Fibroblast of gingiva (primary cell): ENCODE results near the gene CCDC33.

Source experiments
- DNase-seq: peaks from one replicate; pipeline ENCODE4 v3.0.0-alpha.2; 2011; ENCODE audit warnings: low read depth

Gene CCDC33

GRCh38 chr15:74208901-74209559 lies 27.1 kb upstream of the CCDC33 start:
- DNase-seq: no peak

GRCh38 chr15:74209560-74209958 lies 26.6 kb upstream of the CCDC33 start:
- DNase-seq: no peak

DNA sequence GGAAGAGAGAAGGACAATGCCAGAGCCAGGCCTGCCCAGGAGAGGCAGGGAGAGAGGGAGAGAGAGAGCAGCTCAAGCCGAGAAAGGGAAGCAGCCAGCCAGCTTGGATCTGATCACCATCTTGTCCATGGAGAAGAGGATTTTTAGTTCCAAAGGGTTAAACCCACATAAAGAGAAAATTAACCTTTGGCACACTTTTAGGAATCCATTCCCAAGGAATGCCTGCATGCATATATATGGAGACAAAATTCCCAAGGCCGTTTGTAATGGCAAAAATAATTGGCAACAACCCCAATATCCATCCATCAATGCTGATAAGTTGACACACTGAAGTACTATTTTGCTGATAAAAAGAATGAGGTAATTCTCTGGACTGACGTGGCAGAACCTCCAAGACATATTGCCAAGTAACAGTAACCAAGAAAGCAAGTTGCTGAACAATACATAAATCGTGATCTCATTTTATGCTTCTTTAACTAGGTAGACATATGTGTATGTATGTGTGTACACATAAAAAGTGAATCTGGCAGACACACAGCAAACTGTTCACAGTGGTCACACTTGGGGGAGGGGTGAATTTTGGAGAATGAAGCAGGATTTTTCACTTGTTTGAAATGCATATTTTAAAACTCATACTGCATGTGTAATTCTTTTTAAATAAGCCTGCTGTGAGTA lies 26.0 kb upstream of the CCDC33 start:
- no peak for DNase-seq

- DNase-seq: no peak
Observed at GRCh38 chr15:74210729-74211128, 25.4 kb upstream of the CCDC33 start.

DNA sequence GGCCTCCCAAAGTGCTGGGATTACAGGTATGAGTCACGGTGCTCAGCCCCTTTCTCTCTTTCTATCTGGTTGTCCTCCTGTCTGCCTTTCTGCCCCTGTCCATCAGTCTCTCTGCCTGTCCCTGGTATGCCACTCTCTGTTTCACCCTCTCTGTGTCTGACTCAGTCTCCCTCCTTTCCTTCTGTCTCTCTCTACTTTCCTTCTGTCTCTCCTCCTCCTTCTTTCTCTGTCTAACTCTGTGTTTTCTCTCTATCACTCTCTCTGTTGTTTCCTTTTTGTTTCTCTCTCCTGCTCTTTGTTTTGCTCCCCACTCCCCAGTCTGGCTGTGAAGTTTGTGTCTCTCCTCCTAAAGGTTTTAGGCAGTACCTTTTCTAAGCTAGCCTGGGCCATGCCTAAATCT lies 24.5 kb upstream of the CCDC33 start:
- DNase-seq: no peak

DNA sequence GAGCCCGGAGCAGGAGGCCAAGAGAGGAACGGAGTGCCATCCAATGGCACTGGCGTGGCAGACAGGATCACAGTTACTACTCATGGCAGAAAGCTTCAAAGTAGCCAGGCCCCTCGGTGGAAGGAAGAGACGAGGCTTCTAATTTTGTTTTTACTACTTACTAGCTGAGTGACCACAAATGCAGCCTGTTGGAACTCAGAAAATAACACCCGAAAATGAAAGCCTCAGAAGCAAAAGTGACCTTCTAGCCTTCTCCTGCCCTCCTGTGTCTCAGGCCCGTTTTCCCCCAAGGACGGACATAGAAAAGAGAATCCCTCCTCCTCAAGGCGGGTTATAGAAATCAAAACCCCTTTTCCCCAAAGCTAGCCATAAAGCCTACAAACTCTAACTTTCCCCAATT lies 23.6 kb upstream of the CCDC33 start:
- DNase-seq: no peak

DNA sequence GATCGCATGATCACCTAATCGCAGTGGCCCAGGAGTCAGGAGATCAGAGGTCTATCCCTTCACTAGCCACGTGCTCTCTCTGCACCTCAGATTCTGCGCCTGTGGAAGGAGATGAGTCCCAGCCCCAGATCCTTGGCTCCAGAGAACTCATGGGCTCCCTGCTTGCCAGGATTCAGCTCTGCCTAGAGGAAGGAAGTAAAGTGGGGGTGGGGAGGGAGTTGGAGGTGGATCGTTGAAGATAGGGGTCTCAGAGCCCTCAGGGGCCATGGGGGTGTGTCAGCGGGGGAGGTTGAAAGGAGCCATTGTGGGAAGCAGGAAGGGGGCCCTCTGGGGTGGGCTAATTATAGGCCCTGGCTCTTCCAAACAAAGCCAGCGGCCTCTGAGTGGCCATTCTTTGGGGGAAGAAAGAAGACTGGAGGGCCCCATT lies 22.3 kb upstream of the CCDC33 start:
- no peak for DNase-seq

GRCh38 chr15:74214324-74215021 lies 21.7 kb upstream of the CCDC33 start:
- DNase-seq: no peak

DNA sequence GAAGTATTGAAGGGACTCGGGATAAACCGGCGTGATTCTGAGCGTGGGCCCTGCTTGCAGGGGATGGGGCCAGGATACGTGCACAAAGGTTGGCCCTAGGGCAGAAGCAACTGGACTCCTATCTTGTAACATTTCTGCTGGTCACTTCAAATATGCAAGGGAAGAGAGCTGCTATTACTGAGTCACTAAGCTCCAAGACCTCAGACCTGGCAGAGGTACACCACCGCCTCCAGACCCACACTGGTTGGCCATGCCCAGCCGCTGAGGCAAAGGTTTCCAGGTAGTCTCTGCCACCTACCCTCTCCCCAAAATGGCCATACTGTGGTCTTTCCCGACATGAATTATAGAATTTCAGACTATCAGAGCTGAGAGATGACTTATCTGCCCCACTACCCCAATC lies 20.2 kb upstream of the CCDC33 start:
- DNase-seq: no peak

DNA sequence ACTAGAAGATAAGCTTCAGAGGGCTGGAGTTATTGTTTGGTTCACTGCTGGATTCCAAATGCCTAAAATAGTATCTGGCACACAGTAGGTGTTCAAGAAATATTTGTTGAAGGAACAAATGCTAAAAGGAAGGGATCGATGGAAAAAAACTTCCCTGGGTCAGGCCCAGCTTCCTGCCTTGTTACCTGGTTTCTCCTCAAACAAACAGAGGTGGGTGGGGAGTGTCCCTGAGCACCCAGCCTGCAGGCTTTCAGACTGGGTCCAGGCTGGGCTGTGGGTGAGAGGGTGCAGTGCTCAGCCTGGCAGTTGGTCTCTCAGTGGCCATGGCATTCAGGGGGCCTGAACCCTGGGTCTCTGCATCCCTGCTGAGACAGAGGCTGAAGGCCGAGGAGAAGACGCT lies 19.2 kb upstream of the CCDC33 start:
- DNase-seq: no peak

DNA sequence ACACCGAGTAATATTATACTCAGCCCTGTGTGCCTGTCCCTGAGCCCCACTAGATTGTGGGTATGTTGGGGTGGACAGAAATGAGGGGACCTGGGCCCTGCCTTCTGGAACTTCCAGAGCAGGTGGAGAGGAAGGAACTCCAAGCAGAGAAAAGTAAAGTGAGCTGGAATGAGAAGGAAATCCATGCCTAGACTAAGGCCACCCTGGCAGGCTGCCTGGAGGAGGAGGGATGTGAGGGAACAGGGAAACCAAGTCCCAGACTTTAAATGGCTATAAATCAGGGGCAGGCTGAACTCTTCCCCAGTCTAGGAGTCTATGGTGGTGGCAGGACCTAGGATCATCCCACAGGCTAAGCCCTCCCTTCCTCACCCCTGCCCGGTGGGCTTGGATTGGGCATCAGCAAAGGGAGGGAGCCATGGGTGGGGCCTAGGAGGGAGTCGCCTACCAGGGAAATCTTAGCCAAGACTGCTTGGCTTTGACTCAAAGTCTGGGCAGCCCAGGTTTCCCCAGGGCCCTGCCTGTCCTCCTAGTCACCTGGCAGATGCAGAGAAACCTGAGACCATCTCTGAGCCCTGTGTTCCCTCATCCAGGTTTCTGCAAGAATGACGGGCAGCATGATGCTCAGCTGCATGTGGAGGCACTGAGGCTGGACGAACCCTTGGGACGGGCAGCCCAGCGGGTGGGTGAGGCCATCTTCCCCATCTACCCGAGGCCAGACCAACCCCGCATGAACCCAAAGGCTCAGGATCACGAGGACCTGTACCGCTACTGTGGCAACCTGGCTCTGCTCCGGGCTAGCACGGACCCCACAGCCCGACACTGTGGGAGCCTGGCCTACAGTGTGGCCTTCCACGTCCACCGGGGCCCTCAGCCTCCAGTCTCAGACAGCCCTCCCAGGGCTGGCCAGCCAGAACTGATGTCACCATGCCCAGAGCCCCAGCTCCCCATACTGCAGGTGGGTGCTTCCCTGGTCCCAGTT lies 17.9 kb upstream of the CCDC33 start:
- no peak for DNase-seq

DNA sequence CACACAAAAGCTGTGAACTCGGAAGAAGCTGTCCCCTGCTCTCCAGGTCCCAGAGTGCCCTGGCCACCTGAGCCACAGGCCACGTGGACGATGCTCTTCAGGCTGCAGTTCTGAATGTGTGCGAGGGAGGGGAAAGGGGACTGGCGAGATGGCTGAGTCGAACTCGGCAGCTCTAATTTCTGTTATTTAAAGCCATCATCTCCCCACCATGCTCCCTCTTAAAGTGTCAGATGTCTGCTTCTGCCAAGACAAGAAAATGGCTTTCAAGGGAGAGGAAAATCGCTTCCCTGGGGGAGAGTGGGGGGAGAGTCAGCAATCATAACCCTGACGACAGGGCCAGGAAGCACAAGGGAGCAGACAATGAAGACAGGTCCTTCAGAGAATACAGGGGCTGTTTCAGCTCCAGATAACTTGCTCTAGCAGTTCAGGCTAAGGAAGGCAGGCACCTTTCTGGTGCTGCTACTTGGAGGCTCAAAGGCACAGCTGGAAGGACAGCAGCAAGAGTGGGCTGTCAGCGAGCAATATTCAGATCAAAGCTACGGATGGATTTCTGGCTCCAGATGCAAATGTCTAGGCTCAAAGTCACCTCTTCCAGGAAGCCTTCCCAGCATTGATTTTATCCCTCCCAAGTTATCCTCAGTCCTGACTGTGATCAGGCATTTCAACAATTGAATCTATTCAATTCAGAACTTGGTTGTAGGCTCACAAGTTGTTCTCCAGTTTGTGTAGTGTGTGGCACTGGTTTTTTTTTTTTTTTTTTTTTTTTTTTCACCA lies 15.5 kb upstream of the CCDC33 start:
- DNase-seq: no peak

GRCh38 chr15:74221399-74222239 lies 14.5 kb upstream of the CCDC33 start:
- no peak for DNase-seq

DNA sequence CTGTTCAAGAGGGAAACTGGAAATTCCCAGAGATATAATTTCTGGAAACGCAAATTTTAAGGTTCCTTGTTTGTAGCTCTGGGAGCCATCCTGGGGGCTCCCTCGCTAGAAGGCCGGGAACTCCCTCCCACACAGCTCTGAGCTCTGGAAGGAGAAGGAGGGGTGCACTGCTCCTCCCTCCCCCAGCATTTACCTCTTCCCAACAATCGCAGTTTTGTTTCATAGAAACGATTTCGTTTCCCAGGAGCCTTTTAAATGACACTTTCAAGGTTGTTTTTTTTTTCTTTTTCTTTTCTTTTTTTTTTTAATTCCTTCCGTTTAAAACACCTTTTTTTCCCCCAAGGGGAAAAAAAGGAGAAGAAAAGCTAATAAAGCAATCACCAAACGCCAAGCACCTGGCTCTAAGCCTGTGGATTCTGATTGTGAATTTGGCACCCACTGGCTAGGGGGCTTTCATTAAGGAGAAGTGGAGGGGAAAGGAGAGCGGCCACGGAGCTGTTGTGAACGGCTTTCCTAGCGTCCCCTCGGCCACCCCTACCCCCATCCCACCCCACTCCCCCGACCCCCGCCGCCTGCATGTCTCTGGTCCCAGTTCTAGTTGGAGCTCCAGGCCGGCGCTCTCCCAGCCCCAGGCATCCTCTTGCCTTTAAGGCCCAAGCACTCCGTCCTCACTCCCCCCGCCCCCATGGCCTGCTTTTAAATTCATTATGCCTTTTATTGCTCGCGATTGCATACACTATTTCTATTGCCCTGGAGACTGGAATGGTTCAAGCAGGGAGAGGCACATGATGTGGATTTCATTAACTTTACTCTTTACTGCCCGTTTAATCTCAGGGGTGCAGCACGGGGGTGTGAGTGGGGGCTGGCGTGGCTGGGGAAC lies 13.6 kb upstream of the CCDC33 start:
- DNase-seq: no peak

- no peak for DNase-seq
Observed at GRCh38 chr15:74225928-74226327, 10.2 kb upstream of the CCDC33 start.

GRCh38 chr15:74226761-74227540 lies 9.2 kb upstream of the CCDC33 start:
- no peak for DNase-seq

DNA sequence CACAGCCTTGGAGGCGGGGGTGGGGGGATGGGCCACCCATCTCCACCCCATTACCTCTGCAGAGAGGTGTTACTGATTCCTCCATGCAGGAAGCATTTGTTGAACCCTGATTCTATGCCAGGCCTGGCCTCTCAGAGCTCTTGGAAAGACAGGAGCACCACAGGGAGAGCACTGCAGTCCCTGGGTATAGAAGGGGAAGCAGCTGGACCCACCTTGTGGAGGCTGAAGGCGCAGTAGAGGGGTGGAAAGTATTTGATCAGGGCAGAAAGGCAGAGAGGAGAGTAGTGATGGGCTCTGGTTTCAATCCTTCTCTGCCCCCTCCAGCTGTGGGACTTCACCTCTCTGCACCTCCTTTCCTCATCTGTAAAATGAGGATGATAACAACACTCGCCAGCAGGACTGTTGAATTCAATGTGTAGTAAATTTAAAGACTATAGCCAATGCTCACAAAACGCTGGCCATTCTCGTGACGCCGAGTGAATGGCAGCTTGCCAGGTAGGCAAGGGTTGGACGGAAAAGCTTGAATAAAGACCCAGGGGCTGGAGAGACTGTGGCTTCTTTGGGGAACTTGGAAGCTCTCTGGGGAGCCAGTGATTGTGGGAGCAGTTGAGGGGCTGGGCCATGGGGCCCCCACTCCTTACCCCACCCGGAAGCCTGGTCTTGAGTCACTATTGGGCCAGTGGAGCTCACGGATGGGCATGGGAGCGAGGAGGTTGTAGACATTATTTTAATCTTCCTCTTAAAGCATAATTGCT lies 8.0 kb upstream of the CCDC33 start:
- DNase-seq: no peak

- no peak for DNase-seq
Observed at GRCh38 chr15:74228723-74229081, 7.4 kb upstream of the CCDC33 start.
